Rectal smooth muscle tissue (tissue), 1 donor: ENCODE results near the gene ZNF195.
"Not testable (repeated sequence)": the region's sequence is repeated elsewhere in the genome, so short reads cannot be mapped to it uniquely, and the experiment has no call there.

Experiments used
- H3K27ac ChIP-seq: one replicate; pipeline ENCODE4 v1.7.0; 2013; ENCODE audit warnings: low read depth, low read length, inconsistent platforms
- H3K27me3 ChIP-seq: one replicate; pipeline ENCODE4 v1.7.0; 2013; ENCODE audit warnings: low read length; ENCODE audit not compliant: control insufficient read depth, insufficient read depth
- H3K36me3 ChIP-seq: one replicate; pipeline ENCODE4 v1.7.0; 2013; ENCODE audit warnings: low read length; ENCODE audit not compliant: control insufficient read depth, insufficient read depth
- H3K4me1 ChIP-seq: one replicate; pipeline ENCODE4 v1.7.0; 2013; ENCODE audit warnings: low read length; ENCODE audit not compliant: control insufficient read depth, insufficient read depth
- H3K4me3 ChIP-seq: one replicate; pipeline ENCODE4 v1.7.0; 2013; ENCODE audit warnings: low read length
- H3K9ac ChIP-seq: one replicate; pipeline ENCODE4 v1.7.0; 2013; ENCODE audit warnings: low read length

The ZNF195 gene

GRCh38 chr11:3378426-3379423 lies at the start of gene ZNF195:
TSS of gene ZNF195 (minus strand) at chr11:3379146. CDS start at chr11:3379040, 106 bp downstream.
- Histone ChIP-seq H3K4me3 (peak within 1 kb of the TSS; percentile 87), H3K27ac (peak within 1 kb of the TSS; percentile 68), H3K36me3 (peaks cover 4% of the 10 kb centered on the region), H3K4me1 (peaks cover 3% of the 10 kb centered on the region), H3K9ac (peak within 1 kb of the TSS; percentile 57), H3K27me3 (no peaks in the 10 kb centered on the region)

GRCh38 chr11:3428076-3428475 lies 49.1 kb upstream of the ZNF195 start:
- H3K9ac ChIP-seq, H3K36me3 ChIP-seq, H3K4me3 ChIP-seq, H3K27ac ChIP-seq, H3K4me1 ChIP-seq, H3K27me3 ChIP-seq: not testable (repeated sequence)

DNA sequence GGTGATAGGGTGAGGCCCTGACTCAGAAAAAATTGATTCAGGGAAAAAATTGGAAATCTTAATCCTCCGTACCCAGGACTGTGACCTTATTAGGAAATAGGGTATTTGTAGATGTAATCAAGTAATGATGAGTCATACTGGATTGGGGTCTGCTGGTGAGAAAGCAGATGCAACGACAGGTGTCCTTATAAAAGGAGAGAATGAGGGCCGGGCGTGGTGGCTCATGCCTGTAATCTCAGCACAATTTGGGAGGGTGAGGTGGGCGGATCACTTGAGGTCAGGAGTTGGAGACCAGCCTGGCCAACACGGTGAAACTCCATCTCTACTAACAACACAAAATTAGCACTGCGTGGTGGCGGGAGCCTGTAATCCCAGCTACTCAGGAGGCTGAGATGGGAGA lies 47.6 kb upstream of the ZNF195 start:
- not testable (repeated sequence) for H3K4me1 ChIP-seq, H3K9ac ChIP-seq, H3K27ac ChIP-seq, H3K4me3 ChIP-seq, H3K36me3 ChIP-seq, H3K27me3 ChIP-seq

DNA sequence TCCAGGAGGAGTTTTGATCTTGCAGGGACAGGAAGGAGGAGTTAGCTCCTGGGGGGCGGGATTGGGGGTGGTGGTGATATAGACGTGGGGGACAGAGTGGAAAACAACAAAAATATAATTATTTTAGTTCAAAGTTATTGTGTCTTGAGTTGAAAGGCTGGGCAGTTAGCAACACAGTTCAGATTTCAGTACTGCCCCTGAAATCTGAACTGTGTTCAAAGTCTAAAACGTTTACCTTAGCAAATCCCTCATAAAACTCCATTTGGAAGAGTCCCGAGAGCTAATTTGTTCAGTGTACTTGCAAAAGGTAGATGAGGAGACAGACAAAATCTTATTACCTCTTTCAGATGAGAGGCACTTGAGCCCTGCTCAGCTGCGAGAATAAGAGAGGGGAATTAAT lies 45.0 kb upstream of the ZNF195 start:
- not testable (repeated sequence) for H3K4me3 ChIP-seq, H3K27me3 ChIP-seq, H3K27ac ChIP-seq, H3K9ac ChIP-seq, H3K4me1 ChIP-seq, H3K36me3 ChIP-seq

DNA sequence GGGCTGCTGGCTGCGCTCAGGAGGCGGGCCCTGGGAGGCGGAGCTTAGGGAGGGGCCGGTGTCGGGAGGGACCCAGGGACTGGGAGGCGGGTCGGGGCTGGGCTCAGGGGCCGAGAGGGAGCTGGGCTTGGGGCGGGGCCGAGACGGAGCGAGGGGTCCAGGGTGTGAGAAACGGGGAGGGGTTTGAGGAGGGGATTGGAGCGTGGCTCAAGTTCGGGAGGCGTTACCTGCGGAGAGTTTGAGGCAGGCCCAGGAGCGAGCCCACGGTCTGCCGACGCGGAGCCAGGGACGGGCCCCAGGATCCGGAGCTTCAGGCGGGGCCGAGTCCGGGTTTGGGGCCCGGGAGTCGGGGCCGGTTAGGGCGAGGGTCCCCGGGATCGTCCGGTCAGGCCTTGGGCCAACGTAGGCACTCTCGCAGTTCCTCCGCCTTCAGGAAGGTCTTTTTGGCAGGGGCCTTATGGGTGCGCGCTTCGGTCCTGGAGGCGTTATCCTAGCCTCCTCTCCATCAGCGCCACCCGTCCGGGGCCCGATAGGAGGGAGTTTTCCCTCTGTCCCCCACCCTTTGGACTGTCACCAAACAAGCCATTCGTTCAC lies 44.3 kb upstream of the ZNF195 start:
- H3K4me3 ChIP-seq, result peak overlapping the region; percentile 68
- peak overlapping the region; percentile 51 for H3K27ac ChIP-seq
- H3K36me3 ChIP-seq, H3K4me1 ChIP-seq, H3K27me3 ChIP-seq: not testable (repeated sequence)
- peak overlapping the region; percentile 56 for H3K9ac ChIP-seq

DNA sequence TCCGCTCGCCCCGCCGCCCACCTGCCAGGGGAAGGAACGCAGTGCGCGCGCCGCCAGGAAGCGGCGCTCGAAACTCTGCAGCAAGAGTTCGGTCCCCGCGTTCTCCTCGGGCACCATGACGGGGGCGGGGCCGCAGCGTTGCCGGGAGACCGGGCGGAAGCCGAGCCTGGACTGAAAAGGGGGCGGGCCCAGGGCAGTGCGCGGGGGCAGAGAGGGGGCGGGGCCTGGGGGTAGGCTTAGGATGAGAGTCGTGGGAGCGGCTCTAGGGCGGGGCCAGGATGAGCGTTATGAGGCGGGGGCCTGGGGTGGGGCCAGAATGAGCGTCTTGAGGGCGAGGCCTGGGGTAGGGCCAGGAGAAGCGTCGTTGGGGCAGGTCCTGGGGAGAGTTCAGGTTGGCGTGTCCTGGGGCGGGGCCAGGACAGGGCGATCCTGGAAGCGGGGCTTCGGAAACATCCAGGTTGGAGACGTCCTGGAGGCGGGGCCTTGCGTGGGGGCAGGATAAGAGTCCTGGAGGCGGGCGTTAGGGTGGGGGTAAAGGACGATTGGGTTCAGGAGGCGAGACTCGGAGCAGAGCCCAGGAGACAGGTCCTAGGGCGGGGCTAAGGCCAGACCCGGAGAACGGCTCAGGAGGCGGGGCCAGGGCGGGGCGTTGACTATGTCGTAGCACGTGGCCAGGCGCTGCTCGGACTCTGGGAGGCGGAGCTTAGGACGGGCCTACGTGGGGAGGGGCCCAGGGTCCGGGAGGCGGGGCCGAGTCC lies 43.6 kb upstream of the ZNF195 start:
- H3K9ac ChIP-seq, H3K4me1 ChIP-seq, H3K36me3 ChIP-seq, H3K27me3 ChIP-seq: not testable (repeated sequence)
- Histone ChIP-seq H3K27ac (peak overlapping the region; percentile 68), H3K4me3 (peak overlapping the region; percentile 64)

GRCh38 chr11:3421608-3422379 lies 42.8 kb upstream of the ZNF195 start:
- Histone ChIP-seq H3K4me3 (peak overlapping the region; percentile 64), H3K27ac (peak overlapping the region; percentile 10)
- not testable (repeated sequence) for H3K27me3 ChIP-seq, H3K9ac ChIP-seq, H3K36me3 ChIP-seq, H3K4me1 ChIP-seq

- not testable (repeated sequence) for H3K9ac ChIP-seq, H3K27ac ChIP-seq, H3K4me1 ChIP-seq, H3K27me3 ChIP-seq, H3K36me3 ChIP-seq, H3K4me3 ChIP-seq
Observed at GRCh38 chr11:3420281-3421042, 41.5 kb upstream of the ZNF195 start.

GRCh38 chr11:3419496-3419895 lies 40.5 kb upstream of the ZNF195 start:
- not testable (repeated sequence) for H3K4me1 ChIP-seq, H3K36me3 ChIP-seq, H3K27ac ChIP-seq, H3K27me3 ChIP-seq, H3K4me3 ChIP-seq, H3K9ac ChIP-seq

- H3K27me3 ChIP-seq, H3K4me1 ChIP-seq, H3K4me3 ChIP-seq, H3K27ac ChIP-seq, H3K36me3 ChIP-seq, H3K9ac ChIP-seq: not testable (repeated sequence)
Observed at GRCh38 chr11:3417047-3417446, 38.1 kb upstream of the ZNF195 start.

GRCh38 chr11:3415301-3415700 lies 36.4 kb upstream of the ZNF195 start:
- not testable (repeated sequence) for H3K27ac ChIP-seq, H3K9ac ChIP-seq, H3K36me3 ChIP-seq, H3K27me3 ChIP-seq, H3K4me3 ChIP-seq, H3K4me1 ChIP-seq
